GM18909 (cell line): Measurements from ENCODE around the gene EXOC6B.

Experiments
- ATAC-seq: cut with Tn5 transposase; IDR thresholded peaks from one replicate; pipeline ENCODE4 v1.9.1; 2021; ENCODE audit warnings: mild to moderate bottlenecking; ENCODE audit not compliant: unreplicated experiment, poor library complexity

EXOC6B gene

DNA sequence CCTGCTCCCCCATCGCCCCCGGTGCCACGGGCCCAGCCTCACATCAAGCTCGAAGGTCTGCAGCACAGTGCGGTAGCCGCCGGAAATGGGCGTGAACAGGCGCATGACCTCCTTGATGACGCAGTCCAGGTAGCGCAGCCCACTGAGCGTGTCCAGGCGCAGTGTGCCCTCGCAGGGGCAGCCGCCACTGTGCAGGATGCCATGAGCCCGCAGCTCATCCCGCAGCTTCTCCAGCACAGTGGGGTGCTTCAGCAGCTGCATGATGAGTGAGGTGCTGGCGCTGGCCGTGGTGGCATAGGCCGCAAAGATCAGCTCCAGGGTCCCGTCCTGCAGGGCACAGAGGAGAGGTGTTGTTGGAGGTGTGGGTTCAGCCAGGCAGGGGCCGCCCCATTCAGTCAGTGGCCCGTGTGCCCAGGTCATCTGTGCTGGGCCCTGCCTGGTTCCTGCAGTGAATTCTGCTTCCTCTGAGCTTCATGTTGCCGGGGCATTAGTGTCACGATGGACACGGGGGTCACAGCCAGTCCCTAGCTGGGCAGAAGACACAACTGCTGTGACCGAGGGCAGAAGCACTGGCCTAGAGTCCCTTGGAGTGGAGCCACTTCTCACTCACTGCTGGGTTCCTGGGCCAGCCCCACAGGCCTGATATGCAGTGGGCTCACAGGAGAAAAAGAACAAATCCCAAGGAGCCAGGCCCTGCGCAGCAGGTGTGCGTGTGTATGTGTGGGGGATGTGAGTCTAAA is 692.7 kb downstream of the EXOC6B start:
- no peak for ATAC-seq

DNA sequence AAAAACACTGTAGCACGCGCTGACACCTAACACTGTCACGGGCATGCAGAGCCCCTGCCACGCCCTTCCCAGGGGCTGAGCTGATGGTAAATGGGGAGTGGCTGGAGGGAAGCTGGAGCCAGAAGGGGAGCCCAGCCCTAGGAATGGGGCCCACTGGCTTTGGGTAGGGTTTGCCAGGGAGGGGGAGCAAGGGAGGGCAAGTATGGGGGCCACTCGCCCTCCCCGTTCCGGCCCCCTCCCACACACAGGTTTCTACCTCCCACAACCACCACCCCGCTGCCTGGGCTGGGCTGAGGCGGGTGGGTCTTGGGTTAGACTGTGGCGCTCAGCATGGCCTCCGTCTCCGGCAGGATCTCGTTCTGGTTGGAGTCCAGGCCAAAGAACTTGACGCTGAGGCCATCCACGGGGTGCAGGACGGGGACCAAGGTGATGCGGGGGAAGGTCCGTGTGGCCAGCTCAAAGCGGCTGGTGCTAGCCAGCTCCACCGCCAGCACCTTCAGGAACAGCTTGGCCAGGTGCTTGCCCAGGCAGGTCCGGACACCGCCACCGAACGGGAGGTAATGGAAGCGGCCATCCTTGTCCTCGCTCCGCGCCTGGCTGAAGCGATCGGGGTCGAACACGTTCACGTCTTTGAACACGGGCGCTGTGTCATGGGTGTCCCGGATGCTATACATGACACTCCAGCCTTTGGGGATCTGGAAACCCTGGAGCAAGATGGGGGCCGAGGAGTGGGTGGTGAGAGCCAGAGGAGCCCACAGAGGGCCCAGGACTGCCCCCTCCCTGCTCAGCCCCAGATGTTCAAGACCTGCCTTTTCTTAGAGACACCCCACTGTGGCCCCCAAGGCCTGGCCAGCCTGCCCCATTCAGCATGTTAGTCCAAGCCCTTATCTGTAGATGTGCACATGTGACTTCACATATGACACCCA is 693.7 kb downstream of the EXOC6B start:
- no peak for ATAC-seq

DNA sequence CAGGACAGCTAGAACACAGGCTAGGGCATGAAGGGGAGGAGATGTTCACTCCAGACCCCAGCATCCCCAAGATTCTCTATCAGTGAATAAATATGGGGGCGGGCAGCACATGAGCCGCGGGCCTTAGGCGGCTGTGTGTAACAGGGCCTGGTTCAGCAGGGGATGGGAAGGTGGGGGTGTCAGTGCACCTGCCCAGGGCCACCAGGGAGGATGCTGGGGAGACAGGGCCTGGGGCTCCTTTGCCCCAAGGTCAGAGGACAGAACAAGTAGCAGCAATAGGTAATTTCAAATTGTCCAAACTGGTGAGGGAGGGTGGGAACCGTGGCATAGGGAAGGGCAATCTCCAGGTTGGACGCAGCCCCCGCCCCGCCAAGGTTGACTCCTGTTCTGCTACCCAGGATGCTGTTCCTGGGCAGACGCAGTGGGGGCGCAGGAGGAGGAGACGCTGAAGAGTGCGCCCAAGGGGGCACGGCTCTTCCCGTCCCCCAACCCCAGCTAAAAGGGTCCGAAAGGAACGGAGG is 694.4 kb downstream of the EXOC6B start:
- ATAC-seq: no peak

DNA sequence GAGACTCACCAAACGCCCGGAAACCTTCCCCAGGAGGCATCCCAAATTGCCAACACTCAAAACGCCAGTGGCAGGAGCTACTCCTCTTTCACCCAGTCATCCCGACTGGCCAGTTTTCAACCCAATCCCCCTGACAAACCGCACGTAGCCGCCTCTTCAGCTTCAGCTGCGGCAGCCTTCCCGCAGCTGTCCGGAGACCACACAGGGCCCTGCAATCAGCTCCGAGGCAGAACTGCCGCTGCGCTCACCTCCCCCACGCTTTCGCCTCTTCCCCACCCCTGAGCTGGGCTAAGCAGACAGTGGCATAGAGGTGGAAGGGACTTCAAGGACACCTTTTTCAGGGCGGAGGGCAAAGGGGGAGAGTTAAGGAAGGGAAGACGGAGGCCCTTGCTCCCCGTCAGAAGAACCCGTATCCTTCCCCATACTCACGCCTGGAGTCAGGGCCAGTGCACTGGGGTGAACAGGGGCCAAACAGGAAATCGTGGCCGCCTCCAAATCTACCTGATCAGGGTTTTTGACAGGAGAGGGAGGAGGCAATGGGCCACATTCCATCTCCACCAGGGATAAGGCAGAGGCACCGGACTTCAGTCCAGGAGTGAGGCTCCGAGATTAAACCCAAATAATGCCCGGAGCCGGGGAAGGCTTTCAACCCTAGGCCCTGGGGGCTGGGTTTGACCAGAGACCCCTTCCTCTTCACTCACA is 695.0 kb downstream of the EXOC6B start:
- ATAC-seq: no peak

DNA sequence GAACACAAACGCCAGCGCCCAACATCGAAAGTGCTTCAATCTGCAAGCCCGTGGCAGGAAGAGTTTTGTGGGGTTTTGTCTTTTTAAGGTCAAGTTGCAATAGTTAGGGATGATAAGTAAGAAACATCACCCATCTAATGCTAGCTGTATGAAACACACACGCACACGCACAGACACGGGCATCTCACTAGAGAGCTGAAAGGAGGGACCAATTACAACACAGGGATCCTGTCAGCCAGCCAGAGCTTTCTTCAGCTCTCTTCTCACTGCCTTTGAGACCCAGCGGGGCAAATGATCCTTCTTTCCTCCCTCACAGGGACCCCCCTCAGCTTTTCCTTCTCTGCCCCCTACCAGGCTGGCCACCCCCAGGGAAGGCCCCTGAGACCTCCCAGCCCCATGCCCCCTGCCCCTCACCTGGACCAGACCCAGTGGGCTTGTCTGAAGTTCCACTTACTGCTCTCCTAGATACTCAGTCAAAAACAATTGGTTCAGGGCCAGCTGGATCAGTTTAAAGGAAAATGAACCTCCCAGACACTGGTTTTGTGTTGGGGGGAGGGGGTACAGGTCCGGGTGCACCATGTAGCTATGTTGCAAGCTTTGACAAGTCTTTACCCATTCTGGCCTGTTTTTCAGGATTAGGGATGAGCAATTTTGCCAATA is 696.0 kb downstream of the EXOC6B start:
- ATAC-seq: no peak

DNA sequence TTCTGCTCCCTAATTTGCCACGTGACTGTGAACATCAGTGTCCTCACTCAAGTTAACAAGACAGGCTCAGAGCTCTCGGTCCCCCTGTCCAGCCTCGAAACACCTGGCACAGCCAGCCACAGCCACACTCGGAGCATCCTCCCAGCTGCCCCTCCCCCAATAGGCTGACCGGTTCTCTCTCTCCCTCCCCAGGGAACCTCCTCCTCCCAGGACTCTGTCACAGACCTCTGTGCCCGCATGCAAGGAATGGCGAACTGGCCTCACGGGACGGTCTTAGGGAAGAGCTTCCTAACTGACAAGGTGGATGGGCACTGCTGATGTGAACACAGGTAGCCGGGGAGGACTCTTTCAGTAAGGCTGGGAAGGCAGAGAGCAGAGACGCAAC is 697.0 kb downstream of the EXOC6B start:
- no peak for ATAC-seq

DNA sequence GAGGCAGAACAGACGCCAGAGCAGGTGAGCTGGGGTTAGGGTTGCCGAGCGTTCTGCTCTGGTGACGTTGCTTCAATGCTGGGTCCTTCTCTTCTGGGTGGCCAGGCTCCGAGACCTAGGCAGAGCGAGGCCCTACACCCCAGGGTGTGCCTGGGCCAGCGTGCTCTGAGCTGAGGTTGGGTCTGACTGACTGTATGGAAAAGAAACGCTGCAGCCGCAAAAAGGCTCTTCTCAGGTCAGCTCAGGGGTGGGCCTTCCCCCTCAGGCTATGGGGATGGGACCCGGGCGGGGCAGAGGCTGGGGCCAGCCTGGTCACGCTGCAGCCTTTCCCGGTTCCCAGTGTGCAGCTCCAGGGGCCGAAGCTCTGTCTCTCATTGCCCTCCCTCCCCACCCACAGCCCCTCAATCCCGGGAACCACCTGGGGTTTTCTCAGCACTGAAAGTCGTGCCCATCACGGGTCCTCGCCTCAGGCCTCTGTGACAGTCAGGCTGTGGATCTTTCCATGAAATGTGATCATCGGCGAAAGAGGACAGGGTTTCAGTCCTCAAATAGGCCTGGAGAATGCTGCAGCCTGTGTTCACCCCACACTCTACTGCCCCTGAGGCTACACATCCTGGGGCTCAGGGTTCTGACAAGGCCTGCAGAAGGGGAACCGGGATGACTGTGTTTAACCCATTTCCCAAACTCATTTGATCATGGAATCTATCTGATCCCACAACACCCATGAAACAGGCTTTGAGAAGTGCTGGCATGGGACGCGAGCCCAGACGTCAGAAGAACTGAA is 697.6 kb downstream of the EXOC6B start:
- ATAC-seq: no peak

DNA sequence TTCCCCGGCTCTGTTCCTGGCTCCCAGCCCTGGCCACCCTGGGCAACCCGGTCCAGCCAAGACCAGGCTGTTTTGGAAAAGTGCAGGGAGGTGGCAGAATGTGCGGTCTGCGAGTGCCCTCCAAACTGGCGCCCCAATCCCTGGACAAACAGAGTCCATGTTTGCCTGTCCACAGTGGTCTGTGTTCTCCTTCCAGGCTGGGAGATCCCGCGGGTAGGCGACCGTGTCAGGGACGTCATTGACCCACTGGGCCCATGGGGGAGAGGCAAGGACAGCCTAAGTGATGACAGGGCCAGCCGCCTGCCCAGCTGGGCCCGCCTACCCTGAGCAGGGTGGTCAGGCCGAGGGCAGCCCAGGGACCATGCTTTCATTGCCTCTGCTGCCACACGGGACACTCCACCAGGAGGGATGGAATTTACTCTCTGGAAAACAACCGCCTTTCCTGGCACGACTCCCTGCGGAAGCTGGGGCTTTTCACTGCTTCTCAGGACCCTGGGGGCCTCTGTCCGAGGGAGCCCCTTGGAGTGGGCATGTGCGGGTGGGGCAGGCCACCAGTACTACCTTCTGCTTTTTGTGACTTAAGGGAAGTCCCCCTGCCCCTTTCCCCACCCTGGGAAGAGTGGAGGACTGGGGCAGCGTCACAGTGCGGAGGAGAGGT is 698.3 kb downstream of the EXOC6B start:
- no peak for ATAC-seq

DNA sequence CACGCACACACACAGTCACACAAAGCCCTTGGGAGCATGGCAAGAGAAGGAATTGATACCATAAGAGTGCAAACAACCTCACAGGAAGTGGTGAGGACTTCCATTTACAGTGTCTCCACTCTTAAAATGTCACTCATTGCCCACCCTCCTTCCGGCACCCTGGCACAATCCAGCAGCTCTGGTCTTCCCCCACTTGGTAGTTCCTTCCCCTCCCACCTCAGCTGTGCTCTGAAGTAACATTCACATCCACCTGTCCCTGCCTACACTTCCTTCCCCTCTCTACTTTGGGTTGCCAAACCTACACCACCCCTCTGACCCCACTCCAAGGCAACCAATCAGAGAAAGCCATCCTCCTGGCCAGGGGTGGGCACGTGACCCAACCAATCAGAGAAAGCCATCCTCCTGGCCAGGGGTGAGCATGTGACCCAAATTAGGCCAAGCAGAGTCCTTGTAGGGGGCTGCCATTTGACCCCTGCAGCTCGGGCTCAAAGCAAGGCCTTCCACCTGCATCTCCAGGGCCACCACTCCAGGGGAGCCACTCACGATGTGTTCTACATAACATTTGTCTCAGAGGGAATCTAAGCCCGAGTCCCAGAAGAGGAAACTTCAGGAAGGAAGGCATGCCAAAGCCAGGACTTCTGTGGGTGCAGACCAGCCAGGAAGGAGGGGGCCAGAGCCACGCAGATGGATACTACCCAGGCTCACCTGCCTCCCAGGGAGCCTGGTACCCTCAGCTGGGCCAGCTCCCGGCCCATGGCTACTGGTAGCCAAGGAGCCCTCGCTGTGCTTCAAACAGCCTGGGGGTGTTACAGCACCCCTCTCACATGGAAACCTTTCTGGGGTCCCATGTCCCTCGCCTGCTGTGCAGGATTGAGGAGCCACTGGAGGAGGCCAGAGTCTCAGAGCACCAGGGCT is 699.4 kb downstream of the EXOC6B start:
- no peak for ATAC-seq
